GM12873 (cell line): ENCODE results near the gene IKZF1.

Source experiments
- TF ChIP-seq, protein P1 (sequence below): IDR thresholded peaks from 2 replicates; pipeline ENCODE4 v1.5.1; 2012; ENCODE audit warnings: low read depth, mild to moderate bottlenecking, moderate library complexity, low read length, control low read depth; ENCODE audit not compliant: insufficient read depth; ENCODE audit errors: missing control alignments

Gene IKZF1

GRCh38 chr7:50273870-50274269, 30.6 kb upstream of the IKZF1 start:
- TF ChIP-seq, protein P1, sequence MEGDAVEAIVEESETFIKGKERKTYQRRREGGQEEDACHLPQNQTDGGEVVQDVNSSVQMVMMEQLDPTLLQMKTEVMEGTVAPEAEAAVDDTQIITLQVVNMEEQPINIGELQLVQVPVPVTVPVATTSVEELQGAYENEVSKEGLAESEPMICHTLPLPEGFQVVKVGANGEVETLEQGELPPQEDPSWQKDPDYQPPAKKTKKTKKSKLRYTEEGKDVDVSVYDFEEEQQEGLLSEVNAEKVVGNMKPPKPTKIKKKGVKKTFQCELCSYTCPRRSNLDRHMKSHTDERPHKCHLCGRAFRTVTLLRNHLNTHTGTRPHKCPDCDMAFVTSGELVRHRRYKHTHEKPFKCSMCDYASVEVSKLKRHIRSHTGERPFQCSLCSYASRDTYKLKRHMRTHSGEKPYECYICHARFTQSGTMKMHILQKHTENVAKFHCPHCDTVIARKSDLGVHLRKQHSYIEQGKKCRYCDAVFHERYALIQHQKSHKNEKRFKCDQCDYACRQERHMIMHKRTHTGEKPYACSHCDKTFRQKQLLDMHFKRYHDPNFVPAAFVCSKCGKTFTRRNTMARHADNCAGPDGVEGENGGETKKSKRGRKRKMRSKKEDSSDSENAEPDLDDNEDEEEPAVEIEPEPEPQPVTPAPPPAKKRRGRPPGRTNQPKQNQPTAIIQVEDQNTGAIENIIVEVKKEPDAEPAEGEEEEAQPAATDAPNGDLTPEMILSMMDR = no peak

- TF ChIP-seq, protein P1 = no peak
Measured at GRCh38 chr7:50274361-50274760, 30.2 kb upstream of the IKZF1 start.

DNA sequence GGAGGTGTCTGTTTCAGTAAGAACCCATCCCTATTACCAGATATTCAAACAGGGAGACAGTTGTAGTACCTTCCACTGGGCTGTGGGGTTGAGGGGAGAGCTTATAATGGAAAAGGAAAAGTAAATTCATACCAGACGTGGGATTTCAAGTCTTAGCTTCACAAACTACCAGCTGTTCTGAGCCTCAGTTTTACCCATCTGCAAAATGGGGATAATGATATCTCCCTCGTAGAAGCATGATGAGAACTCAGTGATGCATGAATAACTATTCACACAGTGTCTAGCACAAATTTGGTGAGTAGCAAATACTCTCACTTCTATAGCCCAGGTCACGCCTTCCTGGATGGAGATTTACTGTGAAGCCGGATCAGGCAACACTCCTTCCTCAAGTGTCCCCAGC, 29.1 kb upstream of the IKZF1 start:
- TF ChIP-seq, protein P1 = no peak

DNA sequence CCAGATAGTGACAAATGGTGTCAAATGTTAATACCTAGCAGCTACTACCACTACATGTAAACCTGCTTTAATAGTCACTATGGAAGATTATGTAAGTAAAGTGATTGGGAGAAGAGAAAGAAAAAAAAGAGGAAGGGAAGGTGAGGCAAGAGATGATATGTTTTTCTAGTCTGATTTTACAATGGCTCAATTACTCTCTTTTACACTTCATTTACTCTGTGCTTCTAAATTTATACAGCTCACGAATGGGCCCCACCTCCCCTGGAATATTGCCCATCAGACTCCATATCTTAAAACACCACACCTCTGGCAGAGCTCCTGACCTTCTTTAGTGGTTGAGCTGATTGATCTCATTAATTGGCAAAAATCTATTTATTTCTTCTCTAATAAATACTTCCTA, 28.0 kb upstream of the IKZF1 start:
- TF ChIP-seq, protein P1 = no peak

DNA sequence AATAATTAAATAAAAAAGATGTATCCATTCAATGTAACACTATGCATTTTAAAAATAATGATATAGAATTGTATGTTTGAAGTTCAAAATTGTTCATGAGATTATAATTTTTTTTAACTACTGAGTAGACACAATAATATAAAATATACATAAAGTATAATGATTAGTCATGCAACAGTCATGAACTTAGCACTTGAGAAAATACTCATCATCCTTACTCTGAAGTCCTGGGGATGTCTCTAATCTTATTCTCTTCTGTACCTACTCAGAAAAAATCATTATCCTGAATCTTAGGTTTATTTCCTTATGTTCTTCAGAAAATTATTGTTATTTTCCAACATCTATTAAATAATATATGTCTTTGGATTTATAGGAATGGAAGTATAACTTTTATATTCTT, 26.4 kb upstream of the IKZF1 start:
- TF ChIP-seq, protein P1 = no peak

- TF ChIP-seq, protein P1 = no peak
Measured at GRCh38 chr7:50281680-50282445, 22.7 kb upstream of the IKZF1 start.

DNA sequence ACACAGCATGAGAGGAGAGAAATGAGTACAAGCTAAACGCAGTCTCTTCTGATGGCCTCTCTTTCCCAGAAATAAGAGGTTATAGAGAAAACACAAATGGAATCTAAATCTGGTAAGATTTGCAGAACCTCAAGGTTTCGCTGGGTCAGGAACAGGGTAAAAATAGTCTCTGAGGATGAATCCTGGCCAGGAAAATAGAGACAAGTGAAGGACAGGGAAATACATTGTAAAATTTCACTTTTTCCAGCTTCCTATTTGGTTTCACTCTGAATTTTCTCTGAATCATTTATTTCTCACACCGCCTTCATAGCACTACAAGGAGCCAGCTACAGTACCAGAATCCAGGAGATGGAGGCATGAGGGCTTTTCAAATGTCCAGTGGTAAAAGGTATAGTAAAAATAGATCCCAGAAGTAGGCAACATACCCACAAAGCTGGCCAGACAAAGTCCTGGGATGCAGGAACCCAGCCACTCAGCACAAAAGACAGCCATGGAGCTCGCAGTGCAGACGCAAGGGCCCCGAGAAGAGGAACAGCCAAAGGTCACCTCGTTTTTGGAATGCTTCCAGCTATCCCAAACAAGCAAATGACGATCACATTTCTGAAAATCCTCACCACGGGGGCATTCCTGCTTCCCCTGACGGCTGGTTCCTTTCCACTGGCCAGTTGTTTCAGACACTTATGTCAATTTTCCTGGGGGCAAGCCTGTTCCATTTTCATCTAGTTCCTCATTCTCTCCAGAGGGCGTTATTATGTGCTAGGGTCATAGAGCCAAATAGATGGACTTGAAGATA, 21.5 kb upstream of the IKZF1 start:
- TF ChIP-seq, protein P1 = no peak
